ENCODE measurements around the gene PGAP1.

The PGAP1 gene

DNA sequence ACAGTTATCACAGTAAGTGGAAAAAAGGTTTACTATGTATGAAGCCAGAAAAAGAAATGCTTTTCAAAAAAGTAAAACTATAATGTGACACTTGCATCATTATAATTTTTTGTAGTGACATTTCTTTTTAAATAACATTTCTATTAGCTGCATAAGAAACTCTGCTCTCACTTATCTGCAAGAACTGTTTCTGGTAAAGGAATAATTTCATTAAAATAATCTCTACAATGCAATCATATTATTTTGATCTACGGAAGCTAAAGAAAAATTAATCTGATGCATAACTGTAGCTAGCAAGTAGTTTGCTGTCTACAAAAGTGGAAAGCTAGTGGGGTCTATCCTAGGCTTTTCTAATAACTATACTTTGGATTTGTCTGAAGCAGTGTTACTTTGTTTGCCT is 50.1 kb downstream of the PGAP1 start:
- FAIRE-seq = no peak

DNA sequence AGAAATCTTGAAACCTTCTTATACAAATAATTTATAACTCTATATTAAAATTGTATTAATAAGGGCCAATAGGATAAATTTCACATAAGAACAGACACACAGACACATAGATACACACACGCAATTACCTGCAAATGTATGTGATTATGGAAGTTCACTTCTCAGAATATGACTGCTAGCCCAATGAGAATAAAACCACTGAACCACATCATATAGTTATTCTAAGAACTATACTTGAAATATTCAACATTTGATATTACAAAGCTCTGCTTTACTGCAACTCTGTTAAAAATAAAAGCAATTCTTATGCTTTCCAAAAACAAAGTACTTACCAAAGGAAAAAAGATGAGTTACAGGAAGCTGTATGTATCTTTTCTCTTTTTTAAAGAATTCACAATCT is 51.1 kb downstream of the PGAP1 start:
- peak; percentile 33 for FAIRE-seq

- FAIRE-seq = no peak
Measured at GRCh38 chr2:196873511-196873910, 53.0 kb downstream of the PGAP1 start.

- no peak for FAIRE-seq
Measured at GRCh38 chr2:196854629-196855028, 71.9 kb downstream of the PGAP1 start.

DNA sequence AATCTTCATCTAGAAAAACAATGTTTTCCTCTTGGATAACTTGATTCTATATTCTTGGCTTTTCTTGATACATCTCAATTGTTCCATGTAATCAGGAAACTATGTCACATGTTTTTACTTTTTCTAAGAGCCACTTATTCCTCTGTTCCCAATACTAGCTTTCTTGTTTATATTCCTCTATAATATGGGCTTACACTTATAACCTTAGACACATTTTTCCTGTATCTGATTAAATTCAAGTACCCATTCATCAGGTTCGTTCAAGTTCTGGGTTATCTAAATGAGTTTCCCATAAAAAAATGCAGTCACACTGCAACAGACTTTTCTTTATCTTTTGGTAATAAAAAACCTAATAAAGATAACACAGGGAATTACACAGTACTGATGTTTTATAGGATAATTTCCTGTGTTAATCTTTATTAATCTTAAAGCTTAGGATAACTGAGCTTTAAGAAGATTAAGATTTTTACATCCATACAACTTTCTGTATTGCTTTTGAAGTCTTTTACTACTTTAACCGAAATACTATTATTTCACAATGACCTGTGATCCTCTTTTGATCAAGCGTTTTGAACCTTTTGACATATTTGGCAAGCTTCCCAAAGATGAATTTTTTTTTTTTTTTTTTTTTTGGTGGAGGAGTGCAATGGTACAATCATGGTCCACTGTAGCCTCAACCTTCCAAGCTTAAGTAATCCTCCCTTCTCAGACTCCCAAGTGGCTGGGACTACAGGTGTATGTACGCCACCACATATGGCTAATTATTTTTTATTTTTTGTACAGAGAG is 73.0 kb downstream of the PGAP1 start:
- peak; percentile 78 for FAIRE-seq

DNA sequence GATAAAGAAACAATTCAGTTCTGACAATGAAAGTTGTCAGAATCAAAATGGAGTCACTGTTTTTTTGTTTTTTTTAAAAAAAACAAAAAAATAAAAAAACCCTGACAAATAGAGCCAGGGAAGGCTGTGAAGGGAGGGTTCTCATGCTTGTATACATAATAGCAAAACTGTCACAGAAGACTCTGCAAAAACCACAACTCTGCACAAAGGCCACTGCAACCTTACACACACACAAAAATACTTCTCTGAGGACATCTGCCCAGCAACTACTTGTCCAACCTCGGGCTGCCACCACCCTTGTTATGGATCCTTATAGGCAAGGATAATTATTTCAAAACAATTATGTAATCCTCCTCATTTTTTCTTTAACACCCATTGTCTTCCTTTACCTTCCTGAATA is 75.4 kb downstream of the PGAP1 start:
- FAIRE-seq = no peak

DNA sequence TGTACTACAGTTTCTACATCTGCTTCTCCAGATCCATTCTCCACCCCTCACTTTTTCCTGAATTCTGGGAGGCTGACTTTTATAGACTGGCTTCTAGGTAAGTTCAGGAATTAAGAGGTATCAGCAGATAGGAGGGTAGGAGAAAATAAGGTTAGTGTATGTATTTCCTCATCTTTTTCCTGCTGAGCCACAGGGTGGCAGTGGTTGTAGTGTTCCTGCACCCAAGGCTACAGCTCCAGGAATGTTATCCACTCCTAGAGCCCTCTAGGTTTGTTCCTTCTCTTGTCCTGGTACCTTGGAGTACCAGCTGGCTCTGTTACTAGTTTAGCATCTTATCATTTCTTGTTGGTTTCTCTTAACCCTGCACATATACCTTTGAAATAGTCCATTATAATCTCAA is 76.6 kb downstream of the PGAP1 start:
- no peak for FAIRE-seq

DNA sequence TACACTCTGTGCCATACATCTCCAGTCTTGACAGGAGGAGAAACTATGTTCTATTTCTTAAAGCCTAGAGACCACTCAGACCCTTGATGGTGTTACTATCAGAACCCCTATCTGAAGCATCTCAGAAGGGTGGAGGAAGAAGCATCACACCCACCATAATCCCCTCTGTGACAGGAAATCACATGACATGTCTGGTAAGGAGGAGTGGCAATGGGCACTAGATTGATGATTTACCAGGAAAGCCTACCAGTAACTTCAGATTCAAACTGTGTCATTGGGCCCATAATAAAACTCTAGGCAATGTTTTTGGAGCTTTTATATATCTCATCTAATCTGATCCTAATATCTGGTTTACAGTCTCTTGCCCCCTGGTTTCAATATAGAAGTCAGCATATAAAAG is 80.2 kb downstream of the PGAP1 start:
- FAIRE-seq = no peak

DNA sequence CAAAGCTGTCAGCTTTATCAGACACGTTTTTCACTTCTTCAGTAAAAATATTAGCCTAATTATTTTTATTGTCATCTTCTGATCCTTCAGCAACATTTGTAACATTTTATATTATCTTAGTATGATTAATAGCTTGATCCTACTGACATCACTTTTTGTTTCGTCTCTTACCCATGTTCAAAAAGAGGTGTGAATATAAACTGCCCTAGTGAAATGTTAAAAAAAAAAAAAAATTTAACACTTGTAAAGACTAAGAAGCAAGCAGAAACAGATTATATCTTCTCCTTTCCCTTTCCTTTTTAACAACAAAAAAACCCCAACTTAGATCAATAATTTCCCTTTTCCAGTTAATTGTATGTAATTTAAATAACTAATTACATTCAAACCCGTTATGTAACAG is 81.1 kb downstream of the PGAP1 start:
- FAIRE-seq = no peak

DNA sequence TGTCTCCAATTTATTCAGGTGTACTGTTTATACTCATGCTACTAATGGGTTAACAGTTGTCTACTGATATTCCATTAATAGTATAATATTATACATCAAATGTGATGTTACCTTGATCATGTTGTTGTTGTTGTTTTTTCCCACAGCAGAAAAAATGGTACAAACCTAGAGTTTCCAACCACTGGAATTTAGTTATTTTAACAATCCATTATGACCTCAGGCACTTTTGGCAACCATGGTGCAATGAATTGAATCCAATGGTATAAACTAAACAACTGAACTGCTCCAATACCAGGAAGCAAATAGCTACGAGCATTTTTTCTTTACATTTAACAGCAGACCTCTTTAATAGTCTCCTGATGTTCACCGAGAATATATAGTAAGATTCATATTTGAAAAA is 86.3 kb downstream of the PGAP1 start:
- FAIRE-seq = no peak

GRCh38 chr2:196839574-196839973 is 86.9 kb downstream of the PGAP1 start:
- no peak for FAIRE-seq

- FAIRE-seq = no peak
Measured at GRCh38 chr2:196836440-196836839, 90.1 kb downstream of the PGAP1 start.

DNA sequence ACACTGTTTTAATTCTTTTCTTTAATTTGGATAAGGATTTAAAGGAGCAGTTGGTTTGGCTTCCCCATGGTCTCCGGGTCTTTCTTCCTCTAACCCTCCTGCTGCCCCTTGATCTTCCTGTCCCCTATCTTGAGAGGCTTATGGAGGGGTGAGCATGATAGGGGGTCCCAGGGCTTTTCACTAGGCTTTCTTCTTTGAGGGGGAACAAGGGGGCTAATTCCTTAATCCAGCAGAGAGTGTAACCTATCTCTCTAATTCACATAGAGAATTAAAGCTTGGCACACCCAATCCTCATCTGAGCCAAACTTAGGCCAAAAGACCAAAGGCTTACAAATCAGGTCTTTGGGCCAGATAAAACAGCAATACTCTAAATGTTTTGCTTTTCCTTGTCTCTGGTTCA is 95.8 kb downstream of the PGAP1 start:
- FAIRE-seq = no peak

DNA sequence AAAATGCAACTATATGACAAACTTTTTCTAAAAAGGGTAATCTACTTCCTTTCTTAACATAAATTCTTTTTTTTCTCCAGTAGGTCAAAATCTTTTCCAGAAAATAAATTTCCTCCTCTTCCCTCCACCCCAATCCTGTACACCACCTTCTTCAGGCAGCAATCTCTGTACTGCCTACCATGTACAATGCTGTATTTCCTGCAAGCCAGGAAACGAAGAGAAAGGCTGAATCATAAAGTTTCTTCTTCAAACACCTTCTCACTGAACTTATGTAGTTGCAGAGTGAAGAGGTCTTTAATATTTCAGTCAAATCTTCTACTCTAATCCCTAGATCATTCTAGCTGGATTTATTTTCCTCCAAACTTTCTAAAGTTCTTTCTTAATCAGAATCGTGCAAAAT is 99.2 kb downstream of the PGAP1 start:
- no peak for FAIRE-seq

- no peak for FAIRE-seq
Measured at GRCh38 chr2:196823750-196824522, 102.6 kb downstream of the PGAP1 start.

- no peak for FAIRE-seq
Measured at GRCh38 chr2:196821195-196821594, 105.3 kb downstream of the PGAP1 start.

GRCh38 chr2:196809260-196809659 is 117.2 kb downstream of the PGAP1 start, which contains the start of gene C2orf66:
TSS of gene C2orf66 (minus strand) at chr2:196809355. CDS start at chr2:196809336, 19 bp downstream.
- no peak for FAIRE-seq

GRCh38 chr2:196808083-196808665 is 118.3 kb downstream of the PGAP1 start:
- no peak for FAIRE-seq

- no peak for FAIRE-seq
Measured at GRCh38 chr2:196804381-196804780, 122.1 kb downstream of the PGAP1 start.

- no peak for FAIRE-seq
Measured at GRCh38 chr2:196802401-196802800, 124.1 kb downstream of the PGAP1 start.

DNA sequence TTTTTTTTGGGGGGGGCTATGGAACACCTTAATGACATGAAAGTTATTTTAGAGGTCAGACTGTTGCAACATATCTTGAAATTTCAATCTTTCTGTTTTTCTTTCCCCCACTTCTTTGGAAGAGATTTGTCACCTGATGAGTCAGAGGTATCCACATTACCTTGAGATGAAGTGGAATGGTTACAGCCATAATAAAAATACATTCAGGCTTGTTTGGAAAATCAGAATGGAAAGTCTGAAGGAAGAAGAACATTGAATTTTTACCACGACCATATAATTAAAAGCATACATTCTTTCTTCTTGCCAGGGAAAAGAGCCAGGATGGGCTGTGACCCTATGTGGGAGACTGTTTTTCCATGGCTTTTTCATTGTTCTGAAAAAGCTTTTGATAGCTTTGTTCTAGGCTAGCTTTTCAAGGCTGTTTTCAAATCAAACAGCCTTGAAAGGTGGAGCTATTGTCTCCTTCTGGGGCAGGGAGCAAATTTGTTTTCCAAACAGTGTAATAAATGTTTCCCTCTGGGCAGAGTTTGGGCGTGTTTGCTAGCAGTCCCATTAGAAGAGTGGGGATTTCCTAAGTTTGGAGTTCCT is 124.7 kb downstream of the PGAP1 start:
- FAIRE-seq = no peak

GRCh38 chr2:196798980-196799379 is 127.5 kb downstream of the PGAP1 start:
- no peak for FAIRE-seq

DNA sequence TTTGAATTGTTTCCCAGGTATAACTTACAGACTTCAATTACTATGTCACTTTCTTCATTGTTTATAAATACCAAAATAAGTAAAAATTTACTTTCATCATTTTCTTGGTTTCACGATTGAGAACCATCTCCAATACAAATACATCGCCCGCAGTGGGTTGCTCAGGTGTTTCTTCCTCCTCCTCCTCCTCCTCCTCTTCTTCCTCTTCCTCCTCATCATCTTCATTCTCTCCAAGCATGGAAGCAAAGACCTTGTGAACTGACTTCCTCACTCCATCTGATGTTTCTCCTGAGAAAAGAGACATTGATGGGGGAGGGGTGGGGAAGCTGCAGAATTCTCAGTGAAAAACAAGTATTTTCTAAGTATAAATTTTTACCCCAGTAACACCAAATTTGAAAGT is 133.6 kb downstream of the PGAP1 start:
- FAIRE-seq = no peak
